Stimulated activated CD8-positive, alpha-beta memory T cell treated with anti-CD3 and anti-CD28 coated beads, Interleukin-2, amount 100 ng/mL, for 1 hour (primary cell): ENCODE results near the gene GYS2.
A peak's percentile ranks its signal among the peaks of the same experiment; 100 is the strongest.

Source experiments
- DNase-seq, 2 donors: peaks; one replicate each; pipeline ENCODE4 v3.0.0-alpha.2; 2020; ENCODE audit warnings: low read depth in 2 of 2

The GYS2 gene

GRCh38 chr12:21502872-21503271 is 101.8 kb downstream of the GYS2 start:
- DNase-seq = no peak

- DNase-seq = peak; percentile 1
These were observed 102.5 kb downstream of the GYS2 start for GRCh38 chr12:21502164-21502496.

GRCh38 chr12:21501258-21502163 is 103.1 kb downstream of the GYS2 start, which contains the start of the genes GOLT1B and RECQL:
GOLT1B (plus strand) TSS chr12:21501789; CDS start chr12:21501924, 135 bp downstream.
RECQL (minus strand) TSS chr12:21501635; CDS start chr12:21499570, 2,065 bp downstream.
- peak; percentile 73 to 76 for DNase-seq

GRCh38 chr12:21500786-21501257 is 103.8 kb downstream of the GYS2 start:
- no peak for DNase-seq

GRCh38 chr12:21499765-21500164 is 104.9 kb downstream of the GYS2 start:
- no peak for DNase-seq
